Astrocyte (in vitro differentiated cells and primary cell): ENCODE data around the gene CCDC93.

Experiments
- EZH2 ChIP-seq: IDR thresholded peaks from 2 replicates; pipeline ENCODE4 v1.6.1; 2012; ENCODE audit warnings: mild to moderate bottlenecking, low read length, inconsistent platforms; ENCODE audit not compliant: insufficient read depth
- TF ChIP-seq, protein P1 (sequence below): IDR thresholded peaks from 2 replicates; pipeline ENCODE4 v1.5.1; 2011; ENCODE audit warnings: low read depth, mild to moderate bottlenecking, inconsistent platforms, low read length, moderate library complexity; ENCODE audit not compliant: insufficient read depth

GRCh38 chr2:118048401-118048800 is 34.5 kb upstream of the CCDC93 start:
- TF ChIP-seq, protein P1, sequence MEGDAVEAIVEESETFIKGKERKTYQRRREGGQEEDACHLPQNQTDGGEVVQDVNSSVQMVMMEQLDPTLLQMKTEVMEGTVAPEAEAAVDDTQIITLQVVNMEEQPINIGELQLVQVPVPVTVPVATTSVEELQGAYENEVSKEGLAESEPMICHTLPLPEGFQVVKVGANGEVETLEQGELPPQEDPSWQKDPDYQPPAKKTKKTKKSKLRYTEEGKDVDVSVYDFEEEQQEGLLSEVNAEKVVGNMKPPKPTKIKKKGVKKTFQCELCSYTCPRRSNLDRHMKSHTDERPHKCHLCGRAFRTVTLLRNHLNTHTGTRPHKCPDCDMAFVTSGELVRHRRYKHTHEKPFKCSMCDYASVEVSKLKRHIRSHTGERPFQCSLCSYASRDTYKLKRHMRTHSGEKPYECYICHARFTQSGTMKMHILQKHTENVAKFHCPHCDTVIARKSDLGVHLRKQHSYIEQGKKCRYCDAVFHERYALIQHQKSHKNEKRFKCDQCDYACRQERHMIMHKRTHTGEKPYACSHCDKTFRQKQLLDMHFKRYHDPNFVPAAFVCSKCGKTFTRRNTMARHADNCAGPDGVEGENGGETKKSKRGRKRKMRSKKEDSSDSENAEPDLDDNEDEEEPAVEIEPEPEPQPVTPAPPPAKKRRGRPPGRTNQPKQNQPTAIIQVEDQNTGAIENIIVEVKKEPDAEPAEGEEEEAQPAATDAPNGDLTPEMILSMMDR: no peak
- no peak for TF ChIP-seq EZH2
